Measurements from ENCODE around the gene ADARB1.

- no peak for TF ChIP-seq MAX (IDR thresholded peaks at IDR 0.05; ENCODE audit: low read depth, low read length)
- no peak for TF ChIP-seq CTCF (IDR thresholded peaks at IDR 0.05; ENCODE audit: low read depth, low read length)
- no peak for TF ChIP-seq POLR2A (IDR thresholded peaks at IDR 0.05; ENCODE audit: extremely low read depth, insufficient read length)
- TF ChIP-seq MYC (IDR thresholded peaks at IDR 0.05; ENCODE audit: low read depth, low read length) = no peak
Measured at GRCh38 chr21:45260191-45260825, 185.9 kb downstream of the ADARB1 start.

Data from NB4 (cell line).